ENCODE data around the gene ALDH3A1. TPM values are rescaled to one million over a fixed set of nuclear protein-coding genes. Genes with fewer than 3 reads are reported as not detected.

ALDH3A1 gene
- total and polyA plus RNA-seq, 2 of the 4 experiments (the other 2 are of a cell fraction) = not detected

DNA sequence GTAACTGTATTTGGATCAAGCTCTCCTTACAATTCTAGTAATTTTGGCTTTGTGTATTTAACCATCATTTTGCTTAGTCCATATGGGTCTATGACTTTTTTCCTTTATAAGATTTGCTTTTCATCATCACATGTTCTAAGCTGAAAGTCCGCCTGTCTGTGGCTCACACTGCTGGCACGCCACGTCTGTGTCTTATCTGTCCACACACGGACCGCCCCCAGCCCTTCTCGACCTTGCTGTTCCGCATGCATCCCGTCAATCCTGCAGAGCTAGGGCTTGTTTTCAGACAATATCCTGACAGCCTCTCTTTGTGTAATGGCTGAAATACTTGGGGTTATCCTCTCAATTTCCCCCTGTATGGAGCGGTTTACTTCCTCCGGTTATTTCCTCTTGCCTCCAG, 8.4 kb upstream of the ALDH3A1 start:
- no peak overlapping the region for H3K56ac ChIP-seq (ENCODE audit: extremely low read depth, insufficient read depth, low read length)
- H3K27me3 ChIP-seq (ENCODE audit: control insufficient read depth, insufficient read depth, low read length) = peaks cover 43% of the 10 kb centered on the region
- CTCF ChIA-PET = interaction anchor here (1.2 kb wide), 1 partner anchor 13 kb away, joined by 3 read pairs; no protein-coding TSS in a partner anchor
- no peaks in the 10 kb centered on the region for H4K20me1 ChIP-seq (ENCODE audit: insufficient read depth, low read length)
- no peak overlapping the region for H3K4ac ChIP-seq (ENCODE audit: low read depth, low read length)
- no peak overlapping the region for H2BK5ac ChIP-seq (ENCODE audit: low read depth, low read length, poor library complexity, severe bottlenecking)
- no peak for DNase-seq
- dilution Hi-C loops (cut with HindIII; ENCODE audit: low sequenced_read_pairs, unreplicated experiment) (no loop called here), intact Hi-C loops (cut with micrococcal nuclease) (no loop called here), in situ Hi-C loops (cut with MboI; ENCODE audit: low sequenced_read_pairs) (no loop called here)
- H2AK9ac ChIP-seq (replicated peaks; ENCODE audit: low read depth, low read length, poor library complexity) = no peak overlapping the region
- ATAC-seq (ENCODE audit: low read depth) = no peak
- no peak overlapping the region for H2AFZ ChIP-seq (replicated peaks; ENCODE audit: low read length, poor library complexity)
- H3K4me1 ChIP-seq (ENCODE audit: control insufficient read depth, insufficient read depth, low read length) = peaks cover 4% of the 10 kb centered on the region
- H4K5ac ChIP-seq (ENCODE audit: low read depth, low read length) = no peak overlapping the region
- H3K79me1 ChIP-seq (ENCODE audit: low read depth in 1 of 2, low read length in 2 of 2) = no peaks in the 10 kb centered on the region
- no peak overlapping the region for H3K4me2 ChIP-seq (ENCODE audit: low read depth, low read length)
- H4K8ac ChIP-seq (ENCODE audit: low read depth in 2 of 2, low read length in 2 of 2) = no peak overlapping the region
- H3K23ac ChIP-seq (ENCODE audit: low read depth, low read length) = no peak overlapping the region
- 0 out of 2 replicates have a peak, but pooled peaks cover 4% of the 10 kb centered on the region for H3K9me1 ChIP-seq (ENCODE audit: insufficient read depth, low read length)
- H3K27ac ChIP-seq (ENCODE audit: insufficient read depth, low read length) = no peak overlapping the region
- POLR2A ChIA-PET (ENCODE audit: unreplicated experiment) = no interaction called here
- no peak overlapping the region for H3K18ac ChIP-seq (ENCODE audit: low read depth, low read length)
- no peak overlapping the region for H2BK15ac ChIP-seq (ENCODE audit: low read depth, low read length)
- WGBS, 2 experiments (ENCODE audit: extremely low coverage in 2 of 2, insufficient read length in 1 of 2) = 44% methylated on average over 5 of the region's 10 CpGs; no CpG with 5 or more reads in 1 of the 2 experiments
- no peak overlapping the region for H2BK20ac ChIP-seq (ENCODE audit: low read depth, low read length)
- no peak overlapping the region for H2BK120ac ChIP-seq (ENCODE audit: low read depth, low read length)
- no peaks in the 10 kb centered on the region for H3K36me3 ChIP-seq (ENCODE audit: control insufficient read depth, insufficient read depth, low read length)
- no peak overlapping the region for H3K4me3 ChIP-seq (ENCODE audit: insufficient read depth, low read depth, low read length)
- BruUV-seq (replicated peaks) = no TSS peak
- no peak for TF ChIP-seq MAFK (IDR thresholded peaks at IDR 0.05; ENCODE audit: low read depth, low read length)
- TF ChIP-seq FOS (IDR thresholded peaks at IDR 0.05; ENCODE audit: low read depth, low read length) = no peak
- TF ChIP-seq, protein P1, sequence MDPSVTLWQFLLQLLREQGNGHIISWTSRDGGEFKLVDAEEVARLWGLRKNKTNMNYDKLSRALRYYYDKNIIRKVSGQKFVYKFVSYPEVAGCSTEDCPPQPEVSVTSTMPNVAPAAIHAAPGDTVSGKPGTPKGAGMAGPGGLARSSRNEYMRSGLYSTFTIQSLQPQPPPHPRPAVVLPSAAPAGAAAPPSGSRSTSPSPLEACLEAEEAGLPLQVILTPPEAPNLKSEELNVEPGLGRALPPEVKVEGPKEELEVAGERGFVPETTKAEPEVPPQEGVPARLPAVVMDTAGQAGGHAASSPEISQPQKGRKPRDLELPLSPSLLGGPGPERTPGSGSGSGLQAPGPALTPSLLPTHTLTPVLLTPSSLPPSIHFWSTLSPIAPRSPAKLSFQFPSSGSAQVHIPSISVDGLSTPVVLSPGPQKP (IDR thresholded peaks at IDR 0.05; ENCODE audit: borderline replicate concordance, low read depth, low read length) = no peak
- H2AK5ac ChIP-seq (ENCODE audit: low read depth, low read length) = no peak overlapping the region
- H3K9me3 ChIP-seq (ENCODE audit: control insufficient read depth, insufficient read depth, low read length) = 0 out of 2 replicates have a peak, but pooled peaks cover 2% of the 10 kb centered on the region
- H3K9ac ChIP-seq (ENCODE audit: low read depth, low read length) = no peak overlapping the region
- no peak overlapping the region for H4K91ac ChIP-seq (ENCODE audit: insufficient read depth, low read depth, low read length)
- H3K14ac ChIP-seq (replicated peaks; ENCODE audit: low read depth, low read length) = no peak overlapping the region
